Prostate gland (tissue), 2 donors: Measurements from ENCODE around the gene ATG7.

ENCODE experiments used
- POLR2A ChIP-seq: fragments of 450-650 bp; IDR thresholded peaks from one replicate; pipeline ENCODE4 v1.6.1; 2016; ENCODE audit warnings: antibody characterized with exemption, mild to moderate bottlenecking
- TF ChIP-seq, protein P1 (sequence below), 4 experiments: fragments of 200-600 bp in 2 of 4; fragments of 450-650 bp in 2 of 4; sonication (generic) in 2 of 4; IDR thresholded peaks; 1 replicate in 3 of 4; 2 replicates in 1 of 4; pipeline ENCODE4 v1.5.1; 2016 to 2019; ENCODE audit warnings: antibody characterized with exemption in 4 of 4, mild to moderate bottlenecking in 2 of 4, moderate library complexity in 2 of 4

DNA sequence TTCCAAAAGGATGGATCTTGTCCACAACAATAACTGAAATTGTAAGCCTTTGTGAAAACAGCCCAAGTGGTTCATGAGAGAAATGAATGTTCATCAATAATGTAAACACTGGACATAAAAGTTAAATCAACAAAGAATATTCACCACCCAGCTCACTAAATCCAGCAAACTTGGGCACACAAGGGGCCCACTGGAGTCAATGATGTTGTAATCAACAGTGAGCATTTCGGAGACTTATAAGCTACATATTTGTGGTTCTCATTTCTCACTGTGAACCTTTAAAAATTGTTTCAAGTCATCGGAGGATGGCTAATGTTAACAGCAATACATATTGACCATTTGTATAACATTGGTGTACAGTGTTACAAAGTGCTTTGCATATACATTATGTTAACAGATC is 308.4 kb downstream of the ATG7 start:
- TF ChIP-seq, protein P1, sequence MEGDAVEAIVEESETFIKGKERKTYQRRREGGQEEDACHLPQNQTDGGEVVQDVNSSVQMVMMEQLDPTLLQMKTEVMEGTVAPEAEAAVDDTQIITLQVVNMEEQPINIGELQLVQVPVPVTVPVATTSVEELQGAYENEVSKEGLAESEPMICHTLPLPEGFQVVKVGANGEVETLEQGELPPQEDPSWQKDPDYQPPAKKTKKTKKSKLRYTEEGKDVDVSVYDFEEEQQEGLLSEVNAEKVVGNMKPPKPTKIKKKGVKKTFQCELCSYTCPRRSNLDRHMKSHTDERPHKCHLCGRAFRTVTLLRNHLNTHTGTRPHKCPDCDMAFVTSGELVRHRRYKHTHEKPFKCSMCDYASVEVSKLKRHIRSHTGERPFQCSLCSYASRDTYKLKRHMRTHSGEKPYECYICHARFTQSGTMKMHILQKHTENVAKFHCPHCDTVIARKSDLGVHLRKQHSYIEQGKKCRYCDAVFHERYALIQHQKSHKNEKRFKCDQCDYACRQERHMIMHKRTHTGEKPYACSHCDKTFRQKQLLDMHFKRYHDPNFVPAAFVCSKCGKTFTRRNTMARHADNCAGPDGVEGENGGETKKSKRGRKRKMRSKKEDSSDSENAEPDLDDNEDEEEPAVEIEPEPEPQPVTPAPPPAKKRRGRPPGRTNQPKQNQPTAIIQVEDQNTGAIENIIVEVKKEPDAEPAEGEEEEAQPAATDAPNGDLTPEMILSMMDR (IDR thresholded peaks at IDR 0.05): no peak
- no peak for TF ChIP-seq POLR2A
